ENCODE data around the gene CARD9. TPM values are rescaled to one million over a fixed set of nuclear protein-coding genes. Genes with fewer than 3 reads are reported as not detected.

The CARD9 gene
- total RNA-seq, 1 experiment from 2014 or later = 5.6 TPM

GRCh38 chr9:136367296-136368145 lies 5.9 kb downstream of the CARD9 start:
- no peaks in the 10 kb centered on the region for H3K23me2 ChIP-seq (ENCODE audit: insufficient read length, low read depth, low read length, poor library complexity, severe bottlenecking)
- H3K4me1 ChIP-seq (ENCODE audit: insufficient read depth, low read length) = no peaks in the 10 kb centered on the region
- H4K91ac ChIP-seq (ENCODE audit: insufficient read length, low read depth, low read length) = no peak overlapping the region
- no peak overlapping the region for H3K4ac ChIP-seq (ENCODE audit: low read depth, low read length)
- no peak overlapping the region for H3K9ac ChIP-seq (ENCODE audit: extremely low read depth, insufficient read length, low read length)
- no peak overlapping the region for H3K4me2 ChIP-seq (ENCODE audit: insufficient read depth, insufficient read length, low read length)
- no peaks in the 10 kb centered on the region for H4K20me1 ChIP-seq (ENCODE audit: control insufficient read depth, insufficient read depth, insufficient read length)
- H3K79me2 ChIP-seq (ENCODE audit: insufficient read depth, low read length) = no peaks in the 10 kb centered on the region
- H2AFZ ChIP-seq (ENCODE audit: low read length) = no peak overlapping the region
- Mint-ChIP-seq H3K27ac (peak overlapping the region in 1 of 3 experiments; percentile 72; a peak in 2 of 7 replicates), H3K4me1 (peaks cover 3 to 4% of the 10 kb centered on the region in 2 experiments; a peak in 1 of 4 replicates), H3K36me3 (ENCODE audit: insufficient read depth in 1 of 3, low read depth in 3 of 3) (peaks cover 0 to 8% (median 0%) of the 10 kb centered on the region in 3 experiments; a peak in 3 of 7 replicates), H3K9me3 (no peaks in the 10 kb centered on the region), H3K27me3 (ENCODE audit: low read depth) (peaks cover 1% of the 10 kb centered on the region; the same call in 1 of the 2 replicates), H3K4me3 (no peak overlapping the region)
- no peak overlapping the region for H3K27ac ChIP-seq (ENCODE audit: insufficient read length, low read depth, low read length)
- no peak overlapping the region for H4K5ac ChIP-seq (ENCODE audit: insufficient read length, low read depth, low read length)
- H3K23ac ChIP-seq (ENCODE audit: insufficient read length, low read depth, low read length) = no peak overlapping the region
- H3K14ac ChIP-seq (ENCODE audit: insufficient read depth, low read length) = no peak overlapping the region
- DNase-seq = no peak
- H3T11ph ChIP-seq (ENCODE audit: low read length) = no peak overlapping the region
- no peak overlapping the region for H3K56ac ChIP-seq (ENCODE audit: insufficient read length, low read depth, low read length)
- TF ChIP-seq CTCF (conservative IDR thresholded peaks at IDR 0.05) = no peak
- no CpG with 5 or more reads among the region's 45 CpGs for WGBS (ENCODE audit: extremely low coverage, insufficient read length, low lambda C conversion rate)
- no peak overlapping the region for H2BK20ac ChIP-seq (ENCODE audit: low read depth, low read length, poor library complexity, severe bottlenecking)
- H3K18ac ChIP-seq (ENCODE audit: insufficient read length, low read depth, low read length) = no peak overlapping the region
- no peaks in the 10 kb centered on the region for H3K27me3 ChIP-seq (ENCODE audit: insufficient read depth, low read length)
- H3K79me1 ChIP-seq (ENCODE audit: insufficient read depth, low read depth, low read length, poor library complexity, severe bottlenecking) = no peaks in the 10 kb centered on the region
- H3K9me3 ChIP-seq (ENCODE audit: control insufficient read depth, low read depth, low read length) = no peaks in the 10 kb centered on the region
- no peak overlapping the region for H2BK5ac ChIP-seq (ENCODE audit: insufficient read length, low read length)
- no peak overlapping the region for H2BK12ac ChIP-seq (ENCODE audit: insufficient read length, low read depth, low read length)
- no peak overlapping the region for H2BK120ac ChIP-seq (ENCODE audit: low read depth, low read length, poor library complexity, severe bottlenecking)
- no peak overlapping the region; the same call in 1 of the 2 replicates for H2BK15ac ChIP-seq (ENCODE audit: low read depth, low read length)
- no peak overlapping the region for H2AK5ac ChIP-seq (ENCODE audit: insufficient read length, low read length)
- no peak overlapping the region for H4K8ac ChIP-seq (replicated peaks; ENCODE audit: insufficient read length, low read depth, low read length)

All from H9 (cell line).